Measurements from ENCODE around the gene KIAA0825.

KIAA0825 gene

DNA sequence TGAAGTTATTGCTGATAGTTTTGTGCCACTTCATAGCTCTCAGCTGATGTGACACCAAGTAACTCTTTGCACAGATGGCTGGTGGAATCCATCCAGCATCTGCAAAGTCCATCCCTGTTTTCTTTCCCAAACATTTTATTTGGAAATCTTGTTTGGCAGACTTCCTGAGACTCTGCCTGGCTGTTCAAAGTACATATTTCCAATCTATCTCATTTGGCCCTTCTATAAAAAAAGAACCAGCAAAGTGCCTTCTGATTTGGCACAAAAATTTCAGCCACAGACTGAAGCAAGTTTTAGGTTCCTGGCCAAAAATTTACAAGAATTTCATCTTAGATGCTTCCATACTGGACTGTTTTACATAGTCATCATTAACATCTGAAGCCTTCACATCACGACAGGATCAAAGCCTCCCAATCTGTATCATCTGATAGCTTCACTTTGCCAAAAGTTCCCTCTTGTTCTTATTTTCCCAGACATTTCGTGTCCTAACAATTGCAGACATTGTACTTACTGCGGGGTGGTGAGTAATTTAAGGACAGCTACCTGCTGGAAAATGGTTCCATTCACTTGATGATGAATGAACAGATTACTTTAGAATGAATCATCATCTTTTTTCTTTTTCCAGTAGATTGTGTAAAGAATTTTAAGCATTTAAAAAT, 377.3 kb downstream of the KIAA0825 start:
- H3K4me3 ChIP-seq (ENCODE audit: extremely low read depth, insufficient read depth, low read length, poor library complexity, severe bottlenecking), result no peak overlapping the region
- no peaks in the 10 kb centered on the region for H3K9me3 ChIP-seq (ENCODE audit: control insufficient read depth, low read length)
- H3K36me3 ChIP-seq (ENCODE audit: control insufficient read depth, insufficient read depth, low read length), result no peaks in the 10 kb centered on the region
- WGBS, 2 experiments (ENCODE audit: insufficient coverage in 2 of 2), result 70 to 75% methylated on average over 2 of the region's 3 CpGs
- peaks cover 9% of the 10 kb centered on the region for H3K4me1 ChIP-seq (ENCODE audit: control insufficient read depth, insufficient read depth, low read length, poor library complexity, severe bottlenecking)
- H3K27ac ChIP-seq (ENCODE audit: low read depth, low read length, severe bottlenecking), result no peak overlapping the region

DNA sequence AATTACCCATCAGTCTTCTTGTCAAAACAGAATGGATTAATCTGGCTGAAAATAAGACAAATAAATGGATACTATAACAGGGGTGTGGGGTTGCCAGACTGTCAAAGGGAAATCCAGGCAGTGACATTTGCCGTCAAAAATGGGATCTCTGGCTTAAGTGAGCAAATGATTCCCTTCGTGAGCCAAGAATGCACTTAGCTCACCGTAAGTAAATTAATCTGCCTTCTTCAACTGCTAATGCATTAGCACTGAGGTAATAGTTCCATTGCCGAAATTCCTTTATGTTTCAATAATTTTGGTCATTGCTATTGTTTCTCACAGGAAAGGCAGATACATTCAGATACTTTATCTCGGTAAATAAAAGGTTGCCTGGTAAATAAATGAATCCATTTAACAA, 377.8 kb downstream of the KIAA0825 start:
- no peak overlapping the region for H3K27ac ChIP-seq (ENCODE audit: low read depth, low read length, severe bottlenecking)

DNA sequence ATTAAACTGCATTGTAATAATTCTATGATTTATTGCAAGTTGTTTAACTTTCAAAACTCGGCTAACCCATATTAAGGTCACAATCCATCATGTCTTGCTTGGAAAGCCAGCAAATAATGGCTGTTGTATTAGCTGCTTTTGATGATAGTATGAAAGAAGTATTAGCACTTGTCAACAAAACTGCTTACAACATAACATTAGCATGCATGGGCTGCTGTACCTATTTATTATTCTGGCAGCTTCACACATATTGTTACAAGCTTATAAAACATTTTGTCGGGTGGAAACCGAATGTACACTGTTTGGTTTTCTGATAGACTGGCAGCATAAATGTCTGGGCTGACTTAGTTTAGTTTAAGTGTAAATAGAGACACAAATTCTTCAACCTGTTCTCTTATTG, 378.3 kb downstream of the KIAA0825 start:
- WGBS, 2 experiments (ENCODE audit: insufficient coverage in 2 of 2), result no CpG with 5 or more reads among the region's 3 CpGs

More for the DNA sequence above, 377.8 kb downstream of the KIAA0825 start:
- no peaks in the 10 kb centered on the region for H3K36me3 ChIP-seq (ENCODE audit: control insufficient read depth, insufficient read depth, low read length)
- no peak overlapping the region for H3K4me3 ChIP-seq (ENCODE audit: extremely low read depth, insufficient read depth, low read length, poor library complexity, severe bottlenecking)
- H3K4me1 ChIP-seq (ENCODE audit: control insufficient read depth, insufficient read depth, low read length, poor library complexity, severe bottlenecking), result peaks cover 9% of the 10 kb centered on the region
- 88 to 100% methylated on average over 2 to 4 of the region's 5 CpGs for WGBS, 2 experiments (ENCODE audit: insufficient coverage in 2 of 2)
- no peaks in the 10 kb centered on the region for H3K9me3 ChIP-seq (ENCODE audit: control insufficient read depth, low read length)

DNA sequence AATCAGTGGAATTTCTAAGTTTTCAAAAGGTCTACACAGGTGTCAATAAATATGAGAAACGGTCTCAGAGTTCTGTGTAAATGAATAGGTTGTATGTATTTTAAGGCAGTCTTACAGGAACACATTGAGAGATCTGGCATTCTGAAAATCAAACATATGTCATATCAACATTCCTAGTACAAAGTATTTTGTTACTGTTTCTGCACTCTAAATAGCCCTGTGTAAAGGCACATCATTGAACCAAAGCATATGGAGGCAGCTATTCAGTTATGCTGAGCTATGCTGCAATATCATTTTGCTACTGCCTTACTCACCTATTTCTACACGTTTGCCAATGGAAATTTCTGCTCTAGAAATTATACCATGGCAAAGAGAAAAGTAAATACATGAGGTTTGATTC, 379.1 kb downstream of the KIAA0825 start:
- 83% methylated on average over 1 of the region's 2 CpGs; no CpG with 5 or more reads in 1 of the 2 experiments for WGBS, 2 experiments (ENCODE audit: insufficient coverage in 2 of 2)
- H3K9me3 ChIP-seq (ENCODE audit: control insufficient read depth, low read length), result no peaks in the 10 kb centered on the region

More for the DNA sequence above, 378.3 kb downstream of the KIAA0825 start:
- Histone ChIP-seq H3K9me3 (ENCODE audit: control insufficient read depth, low read length) (no peaks in the 10 kb centered on the region), H3K27ac (ENCODE audit: low read depth, low read length, severe bottlenecking) (no peak overlapping the region), H3K4me3 (ENCODE audit: extremely low read depth, insufficient read depth, low read length, poor library complexity, severe bottlenecking) (no peak overlapping the region), H3K36me3 (ENCODE audit: control insufficient read depth, insufficient read depth, low read length) (no peaks in the 10 kb centered on the region), H3K4me1 (ENCODE audit: control insufficient read depth, insufficient read depth, low read length, poor library complexity, severe bottlenecking) (peaks cover 9% of the 10 kb centered on the region)

DNA sequence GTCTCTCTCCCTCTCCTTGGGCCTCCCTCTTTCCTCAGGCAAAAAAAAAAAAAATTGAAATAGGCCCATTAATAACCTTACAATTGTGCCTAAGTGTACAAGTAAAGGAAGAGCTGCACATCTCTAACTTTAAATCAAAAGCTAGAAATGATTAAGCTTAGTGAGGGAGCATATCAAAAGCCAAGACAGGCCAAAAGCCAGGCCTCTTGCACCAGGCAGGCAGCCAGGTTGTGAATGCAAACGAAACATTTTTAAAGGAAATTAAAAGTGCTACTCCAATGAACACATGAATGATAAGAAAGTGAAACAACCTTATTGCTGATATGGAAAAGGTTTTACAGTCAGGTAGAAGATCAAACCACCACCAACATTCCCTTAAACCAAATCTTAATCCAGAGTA, 383.4 kb downstream of the KIAA0825 start:
- H3K27ac ChIP-seq (ENCODE audit: low read depth, low read length, severe bottlenecking), result no peak overlapping the region
- WGBS, 2 experiments (ENCODE audit: insufficient coverage in 2 of 2), result no CpG with 5 or more reads among the region's 1 CpG

More for the DNA sequence above, 379.1 kb downstream of the KIAA0825 start:
- Histone ChIP-seq H3K4me1 (ENCODE audit: control insufficient read depth, insufficient read depth, low read length, poor library complexity, severe bottlenecking) (peaks cover 9% of the 10 kb centered on the region), H3K27ac (ENCODE audit: low read depth, low read length, severe bottlenecking) (no peak overlapping the region), H3K4me3 (ENCODE audit: extremely low read depth, insufficient read depth, low read length, poor library complexity, severe bottlenecking) (no peak overlapping the region), H3K36me3 (ENCODE audit: control insufficient read depth, insufficient read depth, low read length) (no peaks in the 10 kb centered on the region)

DNA sequence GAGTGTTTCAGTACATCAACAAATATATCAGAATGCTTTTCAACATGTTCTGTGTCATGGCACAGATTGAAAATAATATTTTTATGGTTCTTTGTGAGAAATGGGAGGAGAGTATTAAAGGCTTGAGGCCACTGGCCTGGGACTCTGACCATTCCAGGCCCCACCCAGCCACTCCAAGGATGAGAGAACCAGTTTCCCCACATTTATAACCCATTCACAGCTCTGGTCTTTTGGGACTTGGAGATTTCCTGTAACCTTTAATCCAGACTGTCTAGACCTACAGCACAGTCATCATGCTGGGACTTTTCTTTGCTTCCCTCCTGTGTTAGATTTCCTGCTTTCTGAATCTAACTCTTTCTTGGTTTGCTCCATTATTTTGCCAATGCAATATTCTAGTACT, 389.6 kb downstream of the KIAA0825 start:
- Histone ChIP-seq H3K27ac (ENCODE audit: low read depth, low read length, severe bottlenecking) (no peak overlapping the region), H3K4me3 (ENCODE audit: extremely low read depth, insufficient read depth, low read length, poor library complexity, severe bottlenecking) (no peak overlapping the region), H3K9me3 (ENCODE audit: control insufficient read depth, low read length) (no peaks in the 10 kb centered on the region), H3K36me3 (ENCODE audit: control insufficient read depth, insufficient read depth, low read length) (no peaks in the 10 kb centered on the region), H3K4me1 (ENCODE audit: control insufficient read depth, insufficient read depth, low read length, poor library complexity, severe bottlenecking) (no peaks in the 10 kb centered on the region)

More for the DNA sequence above, 383.4 kb downstream of the KIAA0825 start:
- no peaks in the 10 kb centered on the region for H3K4me1 ChIP-seq (ENCODE audit: control insufficient read depth, insufficient read depth, low read length, poor library complexity, severe bottlenecking)
- no peaks in the 10 kb centered on the region for H3K9me3 ChIP-seq (ENCODE audit: control insufficient read depth, low read length)
- no peak overlapping the region for H3K4me3 ChIP-seq (ENCODE audit: extremely low read depth, insufficient read depth, low read length, poor library complexity, severe bottlenecking)
- H3K36me3 ChIP-seq (ENCODE audit: control insufficient read depth, insufficient read depth, low read length), result no peaks in the 10 kb centered on the region

DNA sequence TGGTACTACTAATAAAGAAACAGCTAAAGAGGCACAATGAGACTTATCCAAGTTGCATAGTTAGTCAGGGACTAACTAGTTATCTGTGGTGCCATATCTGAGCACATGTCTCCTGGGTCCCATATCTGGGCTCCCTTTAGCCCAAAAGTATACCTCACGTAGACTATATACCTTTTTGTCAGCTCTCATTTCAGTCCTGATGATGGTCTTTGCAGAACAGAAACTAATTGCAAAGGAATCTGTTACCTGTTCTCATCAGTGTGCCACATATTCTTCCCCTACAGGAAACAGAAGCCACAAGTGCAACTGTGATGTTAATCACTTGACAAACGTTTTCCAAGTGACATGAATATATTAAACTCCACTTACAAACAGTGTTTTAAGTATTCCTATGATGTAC, 395.2 kb downstream of the KIAA0825 start:
- Histone ChIP-seq H3K36me3 (ENCODE audit: control insufficient read depth, insufficient read depth, low read length) (no peaks in the 10 kb centered on the region), H3K4me3 (ENCODE audit: extremely low read depth, insufficient read depth, low read length, poor library complexity, severe bottlenecking) (no peak overlapping the region), H3K4me1 (ENCODE audit: control insufficient read depth, insufficient read depth, low read length, poor library complexity, severe bottlenecking) (peaks cover 7% of the 10 kb centered on the region), H3K27ac (ENCODE audit: low read depth, low read length, severe bottlenecking) (no peak overlapping the region), H3K9me3 (ENCODE audit: control insufficient read depth, low read length) (no peaks in the 10 kb centered on the region)
- WGBS, 2 experiments (ENCODE audit: insufficient coverage in 2 of 2), result 71% methylated on average over 1 of the region's 2 CpGs; no CpG with 5 or more reads in 1 of the 2 experiments

DNA sequence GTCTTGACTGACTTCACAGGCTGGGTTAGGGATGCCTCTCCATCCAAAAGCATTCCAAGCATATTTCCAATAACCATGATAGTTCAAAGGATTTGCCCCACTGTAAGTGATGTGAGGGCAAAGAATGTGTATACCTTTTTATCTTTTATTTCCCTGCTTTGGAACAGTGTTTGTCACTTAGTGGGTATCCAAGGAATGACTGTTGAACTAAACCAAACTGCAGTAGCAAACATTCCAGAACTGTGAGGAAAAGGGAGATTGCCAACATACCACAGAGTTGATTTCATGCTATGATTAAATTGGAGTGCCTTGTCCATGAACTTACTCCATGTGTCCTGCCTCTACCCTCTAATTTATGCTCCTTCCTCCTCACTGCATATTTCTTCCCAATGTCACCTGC, 400.0 kb downstream of the KIAA0825 start:
- Histone ChIP-seq H3K9me3 (ENCODE audit: control insufficient read depth, low read length) (no peaks in the 10 kb centered on the region), H3K4me1 (ENCODE audit: control insufficient read depth, insufficient read depth, low read length, poor library complexity, severe bottlenecking) (peaks cover 16% of the 10 kb centered on the region), H3K4me3 (ENCODE audit: extremely low read depth, insufficient read depth, low read length, poor library complexity, severe bottlenecking) (no peak overlapping the region), H3K36me3 (ENCODE audit: control insufficient read depth, insufficient read depth, low read length) (no peaks in the 10 kb centered on the region), H3K27ac (ENCODE audit: low read depth, low read length, severe bottlenecking) (peak overlapping the region; percentile 54)

DNA sequence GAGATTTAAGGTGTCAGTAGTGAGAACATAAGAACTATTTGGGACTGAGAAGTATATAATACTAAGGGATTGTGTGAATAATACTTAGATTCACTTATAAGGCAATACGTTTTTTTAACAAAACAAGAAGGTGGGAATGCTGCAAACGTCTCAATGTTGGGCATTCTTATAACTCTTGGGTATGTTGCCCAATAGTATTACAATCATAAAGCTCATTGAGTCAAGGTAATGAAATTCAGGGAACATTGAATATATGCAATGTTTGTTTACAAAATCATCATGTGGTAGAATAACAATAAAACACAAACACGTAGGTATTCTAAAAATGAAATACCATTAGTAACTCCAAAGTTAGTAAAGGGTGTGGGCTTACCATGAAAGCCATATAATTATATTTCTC, 400.7 kb downstream of the KIAA0825 start:
- Histone ChIP-seq H3K4me3 (ENCODE audit: extremely low read depth, insufficient read depth, low read length, poor library complexity, severe bottlenecking) (no peak overlapping the region), H3K4me1 (ENCODE audit: control insufficient read depth, insufficient read depth, low read length, poor library complexity, severe bottlenecking) (peaks cover 16% of the 10 kb centered on the region), H3K27ac (ENCODE audit: low read depth, low read length, severe bottlenecking) (peak overlapping the region; percentile 54), H3K9me3 (ENCODE audit: control insufficient read depth, low read length) (no peaks in the 10 kb centered on the region), H3K36me3 (ENCODE audit: control insufficient read depth, insufficient read depth, low read length) (no peaks in the 10 kb centered on the region)
- no CpG with 5 or more reads among the region's 3 CpGs for WGBS, 2 experiments (ENCODE audit: insufficient coverage in 2 of 2)

DNA sequence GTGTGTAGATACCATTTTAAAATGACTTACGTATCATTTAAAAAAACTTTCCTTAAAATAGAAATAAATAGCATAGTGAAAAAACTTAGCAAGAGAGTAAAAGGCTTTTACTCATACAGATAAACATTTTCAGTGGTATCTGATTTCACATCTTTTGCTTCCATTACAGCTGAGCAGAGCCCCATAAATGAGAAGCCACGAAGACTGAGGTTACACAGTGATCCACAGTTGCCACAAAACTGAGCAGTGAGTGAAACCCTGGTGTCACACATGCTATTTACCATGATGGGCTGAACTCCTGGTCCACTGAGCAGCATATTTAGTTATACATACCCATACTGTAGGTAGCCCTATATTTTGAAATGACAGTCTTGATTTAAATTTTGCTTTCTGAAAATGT, 401.2 kb downstream of the KIAA0825 start:
- Histone ChIP-seq H3K36me3 (ENCODE audit: control insufficient read depth, insufficient read depth, low read length) (no peaks in the 10 kb centered on the region), H3K27ac (ENCODE audit: low read depth, low read length, severe bottlenecking) (no peak overlapping the region), H3K4me3 (ENCODE audit: extremely low read depth, insufficient read depth, low read length, poor library complexity, severe bottlenecking) (no peak overlapping the region), H3K9me3 (ENCODE audit: control insufficient read depth, low read length) (no peaks in the 10 kb centered on the region), H3K4me1 (ENCODE audit: control insufficient read depth, insufficient read depth, low read length, poor library complexity, severe bottlenecking) (peaks cover 16% of the 10 kb centered on the region)
- WGBS, 2 experiments (ENCODE audit: insufficient coverage in 2 of 2), result 100% methylated on average over 1 of the region's 2 CpGs

DNA sequence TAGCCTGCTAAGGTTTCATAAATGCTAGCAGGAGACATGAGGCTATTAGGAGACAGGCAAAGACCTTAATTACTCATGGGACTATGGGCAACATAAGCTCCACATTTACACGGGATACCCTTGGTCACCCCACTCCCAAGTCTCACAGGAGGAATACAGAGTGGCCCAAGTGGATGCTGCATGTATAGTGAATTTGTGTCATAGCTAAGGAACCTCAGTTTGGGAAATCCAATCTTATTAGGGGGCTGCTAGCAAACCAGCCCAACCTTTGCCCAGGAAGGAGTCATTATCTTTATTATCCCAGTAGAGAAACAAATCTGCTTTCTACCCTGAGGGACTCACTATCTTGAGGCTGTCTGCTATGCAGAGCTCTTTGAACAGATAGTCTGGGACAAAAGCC, 405.9 kb downstream of the KIAA0825 start:
- no CpG with 5 or more reads among the region's 1 CpG for WGBS, 2 experiments (ENCODE audit: insufficient coverage in 2 of 2)
- Histone ChIP-seq H3K27ac (ENCODE audit: low read depth, low read length, severe bottlenecking) (no peak overlapping the region), H3K4me3 (ENCODE audit: extremely low read depth, insufficient read depth, low read length, poor library complexity, severe bottlenecking) (no peak overlapping the region), H3K9me3 (ENCODE audit: control insufficient read depth, low read length) (no peaks in the 10 kb centered on the region), H3K4me1 (ENCODE audit: control insufficient read depth, insufficient read depth, low read length, poor library complexity, severe bottlenecking) (peaks cover 10% of the 10 kb centered on the region), H3K36me3 (ENCODE audit: control insufficient read depth, insufficient read depth, low read length) (no peaks in the 10 kb centered on the region)

Measured in mesodermal cell (in vitro differentiated cells).